A673 (cell line): ENCODE measurements around the gene IL17REL. TPM values are rescaled to one million over a fixed set of nuclear protein-coding genes. Genes with fewer than 3 reads are reported as not detected.

ENCODE experiments used
- BruUV-seq: library from RNA; stranded (reverse); fragments of 400-500 nt; replicated peaks from 2 replicates; lab custom pipeline; 2021; lab: Mats Ljungman, UMichigan
- CTCF ChIA-PET: fragments of 300-600 bp; sonication (Branson Sonifier 250); formaldehyde crosslinking; loops from one replicate; lab custom pipeline; 2022; ENCODE audit warnings: antibody characterized with exemption; lab: Charles Lee
- POLR2A ChIA-PET: fragments of 300-600 bp; sonication (Branson Sonifier 250); formaldehyde crosslinking; loops from one replicate; lab custom pipeline; 2022; ENCODE audit warnings: antibody characterized with exemption; ENCODE audit not compliant: low non-redundant PET; lab: Charles Lee
- DNase-seq: peaks from one replicate; pipeline ENCODE4 v3.0.0-alpha.2; 2015; ENCODE audit warnings: low spot score
- H3K27ac ChIP-seq: fragments of 200-600 bp; sonication (generic); 2 replicates; pipeline ENCODE4 v1.5.1; 2016; ENCODE audit warnings: mixed run types, low read depth, mild to moderate bottlenecking, mixed read lengths, antibody characterized with exemption, low read length; ENCODE audit not compliant: poor library complexity, severe bottlenecking
- H3K27me3 ChIP-seq: fragments of 200-600 bp; sonication (generic); replicated peaks from 2 replicates; pipeline ENCODE4 v1.6.1; 2017; ENCODE audit warnings: mixed run types, low read depth, mild to moderate bottlenecking, mixed read lengths, antibody characterized with exemption, low read length; ENCODE audit not compliant: insufficient read depth, poor library complexity
- H3K36me3 ChIP-seq: fragments of 200-600 bp; sonication (generic); 2 replicates; pipeline ENCODE4 v1.6.1; 2016; ENCODE audit warnings: mixed run types, mild to moderate bottlenecking, mixed read lengths, antibody characterized with exemption, low read length; ENCODE audit not compliant: insufficient read depth, poor library complexity, severe bottlenecking
- H3K4me1 ChIP-seq: fragments of 200-600 bp; sonication (generic); 2 replicates; pipeline ENCODE4 v1.6.1; 2017; ENCODE audit warnings: mixed run types, mild to moderate bottlenecking, mixed read lengths, antibody characterized with exemption, low read length; ENCODE audit not compliant: insufficient read depth, poor library complexity, severe bottlenecking
- H3K4me3 ChIP-seq: fragments of 200-600 bp; sonication (generic); 2 replicates; pipeline ENCODE4 v1.5.1; 2016; ENCODE audit warnings: low read depth, mixed run types, mild to moderate bottlenecking, mixed read lengths, low read length; ENCODE audit not compliant: poor library complexity, severe bottlenecking
- H3K9me3 ChIP-seq: fragments of 200-600 bp; sonication (generic); 2 replicates; pipeline ENCODE4 v1.6.1; 2016; ENCODE audit warnings: mixed run types, low read depth, mild to moderate bottlenecking, mixed read lengths, antibody characterized with exemption, low read length; ENCODE audit not compliant: poor library complexity, severe bottlenecking
- EZH2 ChIP-seq: fragments of 200-600 bp; sonication (generic); IDR thresholded peaks from 2 replicates; pipeline ENCODE4 v1.6.1; 2017; ENCODE audit warnings: borderline replicate concordance, low read depth, mild to moderate bottlenecking, mixed read lengths, antibody characterized with exemption, low read length; ENCODE audit not compliant: poor library complexity, severe bottlenecking
- intact Hi-C: fragments of 100-400 bp; cut with micrococcal nuclease; formaldehyde crosslinking; loops from one replicate; pipeline ENCODE4 v1.10.0; 2022; ENCODE audit not compliant: unreplicated experiment
- total RNA-seq: library from RNA; stranded (reverse); gene quantifications from 2 replicates; pipeline ENCODE4 v1.2.3, GENCODE V29; 2021
- TF ChIP-seq, protein P1 (sequence below): fragments of 300-800, 200-600 bp; sonication (generic); conservative IDR thresholded peaks from 2 replicates; pipeline ENCODE4 v1.5.1; 2017; ENCODE audit warnings: low read depth, mild to moderate bottlenecking, antibody characterized with exemption, low read length, moderate library complexity, mixed read lengths

Gene IL17REL
- total RNA-seq, 1 experiment from 2014 or later, result not detected

- CTCF ChIA-PET, result no interaction called here
- TF ChIP-seq EZH2, result no peak
- TF ChIP-seq, protein P1, sequence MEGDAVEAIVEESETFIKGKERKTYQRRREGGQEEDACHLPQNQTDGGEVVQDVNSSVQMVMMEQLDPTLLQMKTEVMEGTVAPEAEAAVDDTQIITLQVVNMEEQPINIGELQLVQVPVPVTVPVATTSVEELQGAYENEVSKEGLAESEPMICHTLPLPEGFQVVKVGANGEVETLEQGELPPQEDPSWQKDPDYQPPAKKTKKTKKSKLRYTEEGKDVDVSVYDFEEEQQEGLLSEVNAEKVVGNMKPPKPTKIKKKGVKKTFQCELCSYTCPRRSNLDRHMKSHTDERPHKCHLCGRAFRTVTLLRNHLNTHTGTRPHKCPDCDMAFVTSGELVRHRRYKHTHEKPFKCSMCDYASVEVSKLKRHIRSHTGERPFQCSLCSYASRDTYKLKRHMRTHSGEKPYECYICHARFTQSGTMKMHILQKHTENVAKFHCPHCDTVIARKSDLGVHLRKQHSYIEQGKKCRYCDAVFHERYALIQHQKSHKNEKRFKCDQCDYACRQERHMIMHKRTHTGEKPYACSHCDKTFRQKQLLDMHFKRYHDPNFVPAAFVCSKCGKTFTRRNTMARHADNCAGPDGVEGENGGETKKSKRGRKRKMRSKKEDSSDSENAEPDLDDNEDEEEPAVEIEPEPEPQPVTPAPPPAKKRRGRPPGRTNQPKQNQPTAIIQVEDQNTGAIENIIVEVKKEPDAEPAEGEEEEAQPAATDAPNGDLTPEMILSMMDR, result no peak
Observed at GRCh38 chr22:50060441-50061140, 48.0 kb upstream of the IL17REL start.

DNA sequence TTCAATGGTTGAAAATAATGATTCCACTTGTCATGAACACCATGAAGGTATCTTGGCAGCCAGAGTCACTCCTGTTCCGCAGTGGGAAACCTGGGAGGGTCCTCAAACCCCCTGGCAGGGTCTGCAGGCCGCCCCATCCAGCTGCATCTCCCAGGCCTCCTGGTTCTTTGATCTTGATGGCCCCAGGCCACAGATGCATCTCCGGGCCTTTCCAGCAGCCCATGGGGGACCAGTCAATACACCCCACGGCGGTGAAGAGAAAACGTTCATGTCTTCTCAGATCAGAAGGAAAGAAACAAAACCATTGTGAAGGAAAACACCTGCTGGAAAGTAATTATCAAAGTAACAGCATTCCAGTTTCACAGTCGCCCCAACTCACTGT is 47.3 kb upstream of the IL17REL start:
- no peak overlapping the region for H3K27ac ChIP-seq
- no peak for TF ChIP-seq EZH2
- TF ChIP-seq, protein P1, result no peak

More at GRCh38 chr22:50060441-50061140, 48.0 kb upstream of the IL17REL start:
- Histone ChIP-seq H3K36me3 (no peaks in the 10 kb centered on the region), H3K27ac (no peak overlapping the region), H3K4me3 (no peak overlapping the region), H3K9me3 (no peaks in the 10 kb centered on the region), H3K4me1 (peaks cover 11% of the 10 kb centered on the region), H3K27me3 (peaks cover 20% of the 10 kb centered on the region)
- POLR2A ChIA-PET, result no interaction called here
- no TSS peak for BruUV-seq
- DNase-seq, result no peak
- intact Hi-C loops, result no loop called here

DNA sequence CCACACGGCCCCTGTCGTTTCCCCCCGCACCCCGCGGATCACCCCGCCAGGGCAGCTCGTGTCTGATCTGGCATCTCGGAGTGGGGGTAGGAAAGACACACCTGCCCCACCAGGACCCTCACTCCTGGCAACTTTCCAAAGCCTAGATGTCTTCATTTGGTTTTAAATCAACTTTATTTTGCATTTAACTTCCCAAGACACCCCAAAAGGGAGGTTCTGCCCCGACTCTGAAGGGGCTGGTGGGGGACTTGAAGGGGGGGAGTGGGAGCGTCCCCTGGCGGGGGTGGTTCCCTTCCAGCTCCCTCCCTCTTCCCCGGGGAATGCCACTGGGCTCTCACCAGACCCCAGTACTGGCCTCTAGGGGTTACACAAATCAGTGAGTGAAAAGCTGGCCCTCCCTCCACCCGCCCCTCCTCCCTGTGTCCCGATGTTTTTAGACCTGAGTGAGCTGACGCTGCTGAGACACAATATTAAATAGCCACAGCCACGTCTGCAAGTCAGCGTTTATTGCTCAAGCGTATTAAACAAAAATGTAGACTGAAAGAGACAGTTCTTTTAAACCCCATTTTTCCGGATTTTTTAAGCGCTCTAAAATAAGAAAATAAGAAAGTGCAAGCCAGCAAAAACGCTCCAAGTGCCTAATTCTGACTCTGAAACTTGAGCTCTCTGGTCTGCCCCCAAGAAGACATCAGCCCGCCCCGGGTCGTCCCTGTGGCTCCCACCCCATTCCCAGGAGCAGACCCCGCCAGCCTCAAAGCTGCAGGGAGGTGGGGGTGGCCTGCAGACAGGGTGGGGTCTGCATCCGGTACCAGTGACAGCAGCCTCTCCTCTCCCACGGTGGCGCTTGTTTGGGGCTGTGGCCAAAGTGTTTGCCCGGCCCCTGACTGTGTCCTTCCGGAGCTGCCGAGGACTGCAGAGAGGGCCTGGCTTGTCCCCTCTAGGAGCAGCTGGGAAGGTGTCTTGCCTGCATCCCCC is 46.6 kb upstream of the IL17REL start:
- Histone ChIP-seq H3K9me3 (no peaks in the 10 kb centered on the region), H3K27me3 (peaks cover 16% of the 10 kb centered on the region), H3K36me3 (no peaks in the 10 kb centered on the region), H3K4me1 (peaks cover 11% of the 10 kb centered on the region), H3K4me3 (peak overlapping the region; percentile 8), H3K27ac (no peak overlapping the region)
- ChIA-PET POLR2A (no interaction called here), CTCF (interaction anchor here (1.1 kb wide), 1 partner anchor 29 kb away, joined by 3 read pairs; no protein-coding TSS in a partner anchor)
- TF ChIP-seq, protein P1, result 0 out of 2 replicates have a peak, but pooled peaks have one; percentile 19
- TF ChIP-seq EZH2, result no peak
- DNase-seq, result peak; percentile 53
- no TSS peak for BruUV-seq
- intact Hi-C loops, result no loop called here

More for the DNA sequence above, 47.3 kb upstream of the IL17REL start:
- Histone ChIP-seq H3K36me3 (no peaks in the 10 kb centered on the region), H3K4me1 (peaks cover 11% of the 10 kb centered on the region), H3K4me3 (no peak overlapping the region), H3K9me3 (no peaks in the 10 kb centered on the region), H3K27me3 (peaks cover 16% of the 10 kb centered on the region)
- intact Hi-C loops, result no loop called here
- ChIA-PET POLR2A (no interaction called here), CTCF (interaction anchor here (1.1 kb wide), 1 partner anchor 30 kb away, joined by 3 read pairs; no protein-coding TSS in a partner anchor)
- DNase-seq, result no peak
- no TSS peak for BruUV-seq
